CD1c-positive myeloid dendritic cell (primary cell): Measurements from ENCODE around the gene CCDC181.

Experiments
- DNase-seq: peaks from one replicate; pipeline ENCODE4 v3.0.0-alpha.2; 2016; ENCODE audit errors: extremely low spot score

Gene CCDC181

GRCh38 chr1:169395955-169396354 lies 31.3 kb downstream of the CCDC181 start:
- DNase-seq: no peak

GRCh38 chr1:169392406-169392805 lies 34.9 kb downstream of the CCDC181 start:
- no peak for DNase-seq

DNA sequence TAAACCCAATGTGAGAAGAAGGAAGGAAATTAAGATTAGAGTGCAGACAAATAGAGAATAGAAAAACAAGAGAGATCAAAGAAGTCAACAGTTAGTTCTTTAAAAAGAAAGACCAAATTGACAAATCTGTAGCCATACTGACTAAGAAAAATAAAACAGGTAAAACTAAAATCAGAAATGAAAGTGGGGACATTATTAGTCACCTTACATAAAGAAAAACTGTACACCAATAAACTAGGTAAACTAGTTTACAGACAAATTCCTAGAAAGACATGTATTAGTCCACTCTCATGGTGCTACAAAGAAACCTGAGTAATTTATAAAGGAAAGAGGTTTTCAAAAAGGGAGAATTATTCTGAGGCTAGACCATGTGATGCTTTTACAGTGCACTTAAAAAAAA lies 37.0 kb downstream of the CCDC181 start:
- no peak for DNase-seq

DNA sequence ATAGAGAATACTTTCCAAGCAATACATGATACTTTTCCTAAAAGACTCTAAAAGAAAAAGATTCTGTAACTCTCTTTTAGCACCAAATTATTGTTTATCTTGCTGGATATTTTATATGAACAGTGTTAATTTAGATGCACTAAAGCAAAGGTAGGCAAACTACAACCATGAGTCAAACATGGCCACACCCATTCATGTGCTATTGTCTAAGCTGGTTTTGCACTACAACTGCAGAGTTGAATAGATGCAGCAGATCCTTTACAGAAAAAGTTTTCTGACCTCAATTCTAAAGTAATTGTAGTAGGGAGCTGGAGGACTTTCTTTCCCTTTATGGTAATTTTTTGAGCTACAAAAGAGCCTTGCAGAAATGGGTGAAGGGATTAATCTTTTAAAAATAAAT lies 39.9 kb downstream of the CCDC181 start:
- DNase-seq: no peak

DNA sequence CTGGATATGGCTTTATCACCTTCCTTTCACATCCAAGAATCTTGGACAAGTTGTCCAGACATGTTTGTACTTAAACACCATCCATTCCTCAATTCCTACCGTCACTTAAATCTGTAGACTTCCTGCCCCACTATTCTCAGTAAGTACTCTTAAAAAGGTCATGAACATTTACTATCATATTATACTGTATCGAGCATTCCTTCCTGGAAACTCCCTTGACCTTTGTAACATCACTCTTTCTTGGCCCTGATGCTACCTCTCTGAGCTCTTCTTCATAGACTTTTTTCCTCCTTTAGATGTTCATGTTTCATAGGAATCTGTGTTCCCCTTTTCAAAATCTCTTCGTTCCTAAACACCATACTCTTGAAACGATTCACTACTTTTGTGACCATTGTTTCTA lies 43.8 kb downstream of the CCDC181 start:
- DNase-seq: no peak

GRCh38 chr1:169381162-169381561 lies 46.1 kb downstream of the CCDC181 start:
- DNase-seq: no peak

DNA sequence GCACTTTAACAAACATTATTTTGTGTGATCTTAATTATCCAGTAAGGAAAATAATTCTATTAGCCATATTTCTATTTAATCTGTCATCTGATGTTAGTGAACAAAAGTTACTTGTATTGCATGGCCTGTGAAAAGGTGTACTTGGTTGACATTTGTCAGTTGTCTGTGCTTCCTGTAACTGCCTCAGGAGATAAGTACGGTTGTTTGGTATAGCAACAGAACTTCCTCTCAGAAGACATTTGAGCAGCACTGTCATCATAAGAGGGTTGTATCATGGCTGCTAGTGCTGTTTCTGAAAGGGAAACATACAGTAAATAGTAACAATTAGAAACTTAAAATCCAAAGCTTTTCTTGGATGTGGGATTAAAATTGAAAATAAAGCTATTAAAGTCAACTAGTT lies 55.9 kb downstream of the CCDC181 start:
- peak; percentile 13 for DNase-seq

- DNase-seq: peak; percentile 16
Measured at GRCh38 chr1:169368406-169368769, 58.9 kb downstream of the CCDC181 start.

- DNase-seq: peak; percentile 99
Measured at GRCh38 chr1:169367686-169368405, 59.4 kb downstream of the CCDC181 start, which contains the start of the genes BLZF1 and NME7. Gene BLZF1, plus strand, starts transcription at chr1:169368195. Its CDS starts 1,328 bp downstream, at chr1:169369523. Gene NME7, minus strand, starts transcription at chr1:169367797. Its CDS starts 87 bp downstream, at chr1:169367710.

GRCh38 chr1:169367096-169367685 lies 60.1 kb downstream of the CCDC181 start:
- DNase-seq: no peak

DNA sequence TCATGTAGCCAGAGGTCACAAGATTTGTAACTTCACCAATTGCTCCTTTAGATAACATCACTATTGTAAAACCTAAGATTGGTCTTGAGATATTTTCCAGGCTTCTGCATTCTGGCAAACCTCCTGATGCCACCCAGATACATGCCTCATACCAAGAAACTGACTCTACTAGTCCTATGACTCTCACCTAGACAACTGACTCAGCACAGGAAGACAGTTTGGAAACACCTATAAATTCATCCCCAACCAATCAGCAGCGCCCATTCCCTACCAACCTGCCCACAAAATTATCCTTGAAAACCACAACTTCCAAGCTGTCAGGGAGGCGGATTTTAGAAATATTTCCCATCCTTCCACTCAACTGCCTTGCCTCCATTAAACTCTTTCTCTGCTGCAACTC lies 62.3 kb downstream of the CCDC181 start:
- no peak for DNase-seq

DNA sequence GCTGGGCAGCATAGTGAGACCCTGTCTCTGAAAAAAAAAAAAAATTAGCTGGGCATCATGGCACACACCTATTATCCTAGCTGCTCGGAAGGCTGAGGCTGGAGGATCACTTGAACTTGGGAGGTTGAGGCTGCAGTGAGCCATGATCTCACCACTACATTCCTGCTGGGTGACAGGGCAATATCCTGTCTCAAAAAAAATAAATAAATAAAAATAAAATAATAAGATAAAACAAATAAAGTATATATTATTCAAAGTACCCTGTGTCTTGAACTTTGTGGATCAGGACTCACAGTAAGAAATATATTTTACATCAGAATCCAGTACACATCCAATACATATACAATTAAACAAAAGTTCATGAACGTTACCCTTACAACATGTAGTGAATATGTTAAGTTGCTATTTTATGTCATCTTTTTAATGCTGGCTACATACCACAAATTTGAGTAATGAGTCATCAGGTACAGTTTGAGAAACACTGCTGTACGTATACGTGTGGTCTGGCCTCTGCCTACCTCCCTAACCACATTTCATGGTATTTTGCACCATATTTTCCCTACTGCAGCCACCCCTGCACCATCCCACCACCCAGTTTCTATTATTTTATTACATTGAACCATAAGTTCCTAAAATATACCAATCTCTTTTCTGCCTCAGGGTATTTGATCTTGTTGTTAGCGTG lies 64.1 kb downstream of the CCDC181 start:
- no peak for DNase-seq

GRCh38 chr1:169361281-169361680 lies 66.0 kb downstream of the CCDC181 start:
- DNase-seq: no peak

DNA sequence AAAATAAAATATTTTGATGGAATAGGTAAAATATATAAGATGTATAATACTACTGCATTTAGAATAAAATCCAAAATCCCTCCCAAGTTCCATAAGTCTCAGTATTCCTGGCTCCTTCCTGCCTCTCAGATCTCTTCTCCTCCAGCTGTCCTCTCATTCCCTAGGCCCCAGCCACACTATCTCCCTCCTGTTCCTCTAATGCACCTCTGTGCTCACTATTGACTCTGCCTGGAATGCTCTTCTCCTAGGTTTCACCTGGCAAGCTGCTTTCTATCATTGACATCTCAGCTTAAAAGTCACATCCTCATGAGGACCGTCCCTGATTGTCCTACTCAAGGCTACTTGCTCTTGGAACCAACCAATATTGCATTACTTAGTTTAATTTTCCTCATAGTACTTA lies 66.9 kb downstream of the CCDC181 start:
- no peak for DNase-seq

DNA sequence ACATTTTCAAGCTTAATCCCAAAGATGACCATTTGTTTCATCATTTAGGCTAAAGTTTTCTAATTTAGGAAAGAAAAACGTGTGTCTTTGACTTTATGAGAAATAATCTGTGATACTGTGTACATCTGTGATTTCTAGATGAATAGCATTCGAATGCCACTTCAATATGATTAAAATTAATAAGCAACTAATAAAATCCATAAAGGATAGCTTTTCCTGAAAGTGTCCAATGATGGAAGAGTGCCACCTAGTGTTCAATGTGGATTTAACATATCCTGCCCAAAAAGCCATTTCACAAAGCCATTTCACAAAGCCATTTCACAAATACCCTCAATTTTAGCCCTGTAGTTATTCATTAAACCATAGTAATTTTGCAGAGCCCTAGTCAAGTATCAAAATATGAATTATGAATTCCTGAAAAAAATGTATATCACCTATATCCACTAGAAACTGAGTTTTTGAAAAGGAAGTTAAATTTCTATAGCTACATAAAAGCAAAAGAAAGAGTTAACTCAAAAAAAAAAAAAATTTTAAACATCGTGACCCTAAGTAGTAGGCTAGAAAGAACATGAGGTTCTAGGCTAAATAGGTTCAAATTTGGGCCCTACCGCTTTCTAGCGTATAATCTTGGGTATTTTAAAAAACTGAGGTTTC lies 78.8 kb downstream of the CCDC181 start:
- DNase-seq: peak; percentile 76

DNA sequence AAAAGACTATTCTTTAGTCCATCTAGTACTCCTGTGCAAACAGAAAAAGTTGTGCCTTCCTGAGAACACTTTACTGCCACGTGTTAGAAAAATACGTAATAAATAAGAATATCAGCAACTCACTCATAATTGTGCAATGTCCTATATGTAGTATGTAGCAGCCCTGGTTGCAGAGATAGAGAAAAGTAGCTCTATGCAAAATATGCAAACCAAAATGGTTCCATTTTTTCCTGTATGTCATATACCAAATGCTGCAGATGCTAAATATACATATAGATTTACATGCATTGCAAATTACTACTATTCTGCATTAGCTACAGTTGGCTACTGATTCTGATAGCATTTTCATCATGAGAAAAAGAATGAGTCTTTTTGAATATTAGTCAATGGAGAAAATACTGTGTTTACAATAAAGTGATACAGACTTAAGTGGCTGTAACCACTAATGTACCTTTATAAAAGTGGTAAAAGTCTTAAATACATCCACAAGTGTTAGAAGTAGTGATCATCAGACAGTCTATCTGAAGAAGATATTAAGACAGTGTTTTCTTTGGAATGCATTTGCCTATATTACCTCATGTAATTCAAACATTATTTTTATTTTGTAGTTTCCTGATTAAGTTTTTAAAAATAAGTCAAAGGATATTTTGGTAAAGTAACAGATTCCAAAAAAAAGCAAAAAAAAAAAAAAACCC lies 79.4 kb downstream of the CCDC181 start:
- DNase-seq: no peak

- DNase-seq: no peak
Measured at GRCh38 chr1:169346036-169346589, 81.2 kb downstream of the CCDC181 start.

GRCh38 chr1:169345511-169345910 lies 81.8 kb downstream of the CCDC181 start:
- DNase-seq: no peak
